ENCODE data around the gene RYR1. TPM values are rescaled to one million over a fixed set of nuclear protein-coding genes. Genes with fewer than 3 reads are reported as not detected.
"Not testable (repeated sequence)": the region's sequence is repeated elsewhere in the genome, so short reads cannot be mapped to it uniquely, and the experiment has no call there.

Gene RYR1
- polyA plus RNA-seq, 3 donors: 0.76 to 2.1 (median 2.1) TPM

DNA sequence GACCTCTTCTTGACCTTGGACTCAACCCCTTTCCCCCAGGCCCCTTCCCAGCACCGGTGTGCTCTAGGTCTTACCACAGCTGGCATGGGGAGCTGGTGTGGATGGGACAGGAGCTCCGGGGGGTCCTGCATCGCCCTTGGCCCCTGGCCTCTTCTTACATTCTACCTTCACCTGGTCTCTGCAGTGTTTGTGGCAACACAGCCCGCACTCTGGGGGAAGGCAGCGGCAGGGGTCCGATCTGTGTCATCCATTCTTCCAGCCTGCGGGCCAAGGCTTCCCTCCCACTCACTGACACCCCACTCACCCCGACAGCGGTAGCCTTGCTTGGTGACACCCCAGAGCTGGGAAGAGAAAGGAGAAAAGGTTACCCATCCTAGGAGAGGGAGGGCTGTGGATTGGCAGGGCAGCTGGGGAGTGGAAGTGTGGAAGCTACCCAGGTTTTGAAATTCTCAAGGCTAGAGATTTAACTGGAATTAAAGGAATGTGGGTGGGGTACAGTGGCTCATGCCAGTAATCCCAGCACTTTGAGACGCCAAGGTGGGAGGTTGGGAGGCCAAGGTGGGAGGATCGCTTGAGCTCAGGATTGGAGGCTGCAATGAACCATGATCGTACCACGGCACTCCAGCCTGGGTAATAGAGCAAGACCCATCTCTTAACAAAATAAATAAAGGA, 22.3 kb upstream of the RYR1 start:
- Histone ChIP-seq H3K27ac (ENCODE audit: low read depth in 1 of 2, low read length in 2 of 2) (peak overlapping the region; percentile 9 to 68), H3K27me3 (ENCODE audit: control insufficient read depth in 2 of 2, insufficient read depth in 2 of 2, low read length in 2 of 2) (no peaks in the 10 kb centered on the region), H3K9me3 (replicated peaks in 1 of 2; ENCODE audit: control insufficient read depth in 1 of 2, insufficient read depth in 1 of 2, low read length in 2 of 2) (no peaks in the 10 kb centered on the region), H2AFZ (ENCODE audit: insufficient read depth, low read depth, low read length, poor library complexity, severe bottlenecking) (no peak overlapping the region), H3K4me2 (replicated peaks; ENCODE audit: extremely low read depth, low read length, poor library complexity, severe bottlenecking) (no peak overlapping the region), H4K20me1 (ENCODE audit: insufficient read depth, low read length) (peaks cover 38% of the 10 kb centered on the region), H3K9ac (ENCODE audit: insufficient read depth, low read length, poor library complexity, severe bottlenecking) (no peak overlapping the region), H3K4me1 (ENCODE audit: control insufficient read depth in 1 of 2, insufficient read depth in 2 of 2, low read length in 2 of 2) (peaks cover 4 to 8% of the 10 kb centered on the region in 2 donors), H3K79me2 (ENCODE audit: insufficient read depth, low read length) (no peaks in the 10 kb centered on the region), H3K36me3 (replicated peaks in 1 of 2; ENCODE audit: control insufficient read depth in 1 of 2, insufficient read depth in 2 of 2, low read length in 2 of 2) (peaks cover 69 to 87% of the 10 kb centered on the region in 2 donors), H3K4me3 (replicated peaks in 1 of 3; ENCODE audit: low read depth in 2 of 3, low read length in 3 of 3) (no peak overlapping the region)
- peaks cover 0 to 4% (median 0%) of the 10 kb centered on the region in 7 donors for H3K9me3 Mint-ChIP-seq
- intact Hi-C loops (cut with micrococcal nuclease): no loop called here
- H3K27me3 Mint-ChIP-seq (ENCODE audit: low read depth in 3 of 3): peaks cover 0 to 3% (median 0%) of the 10 kb centered on the region in 3 donors
- H3K27ac Mint-ChIP-seq: peak overlapping the region in 4 of 7 donors; percentile 38 to 82 (median 48)
- peaks cover 68 to 89% of the 10 kb centered on the region in 2 donors for H3K36me3 Mint-ChIP-seq
- TF ChIP-seq, protein P1, sequence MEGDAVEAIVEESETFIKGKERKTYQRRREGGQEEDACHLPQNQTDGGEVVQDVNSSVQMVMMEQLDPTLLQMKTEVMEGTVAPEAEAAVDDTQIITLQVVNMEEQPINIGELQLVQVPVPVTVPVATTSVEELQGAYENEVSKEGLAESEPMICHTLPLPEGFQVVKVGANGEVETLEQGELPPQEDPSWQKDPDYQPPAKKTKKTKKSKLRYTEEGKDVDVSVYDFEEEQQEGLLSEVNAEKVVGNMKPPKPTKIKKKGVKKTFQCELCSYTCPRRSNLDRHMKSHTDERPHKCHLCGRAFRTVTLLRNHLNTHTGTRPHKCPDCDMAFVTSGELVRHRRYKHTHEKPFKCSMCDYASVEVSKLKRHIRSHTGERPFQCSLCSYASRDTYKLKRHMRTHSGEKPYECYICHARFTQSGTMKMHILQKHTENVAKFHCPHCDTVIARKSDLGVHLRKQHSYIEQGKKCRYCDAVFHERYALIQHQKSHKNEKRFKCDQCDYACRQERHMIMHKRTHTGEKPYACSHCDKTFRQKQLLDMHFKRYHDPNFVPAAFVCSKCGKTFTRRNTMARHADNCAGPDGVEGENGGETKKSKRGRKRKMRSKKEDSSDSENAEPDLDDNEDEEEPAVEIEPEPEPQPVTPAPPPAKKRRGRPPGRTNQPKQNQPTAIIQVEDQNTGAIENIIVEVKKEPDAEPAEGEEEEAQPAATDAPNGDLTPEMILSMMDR (IDR thresholded peaks at IDR 0.05): no peak
- no peak overlapping the region for H3K4me3 Mint-ChIP-seq
- H3K4me1 Mint-ChIP-seq: peaks cover 11% of the 10 kb centered on the region
- 100% methylated on average over 1 of the region's 13 CpGs for WGBS (ENCODE audit: insufficient coverage)
- no peak for DNase-seq

DNA sequence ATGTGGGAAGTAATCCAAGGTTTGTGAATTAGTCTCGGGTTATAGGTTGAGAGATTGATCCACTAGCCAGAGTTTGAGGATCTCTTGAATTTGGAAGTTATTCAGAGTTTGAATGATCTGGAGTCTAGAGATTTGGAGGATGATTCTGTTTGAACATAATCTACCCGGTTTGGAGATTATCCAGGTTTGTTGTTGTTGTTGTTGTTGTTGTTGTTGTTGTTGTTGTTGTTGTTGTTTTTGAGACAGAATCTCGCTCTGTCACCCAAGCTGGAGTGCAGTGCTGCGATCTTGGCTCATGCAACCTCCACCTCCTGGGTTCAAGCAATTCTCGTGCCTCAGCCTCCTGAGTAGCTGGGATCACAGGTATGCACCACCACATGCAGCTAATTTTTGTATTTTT, 21.6 kb upstream of the RYR1 start:
- H3K9me3 ChIP-seq (replicated peaks in 1 of 2; ENCODE audit: control insufficient read depth in 1 of 2, insufficient read depth in 1 of 2, low read length in 2 of 2); H3K9me3 Mint-ChIP-seq; H3K27me3 ChIP-seq (ENCODE audit: control insufficient read depth in 2 of 2, insufficient read depth in 2 of 2, low read length in 2 of 2); H3K4me2 ChIP-seq (replicated peaks; ENCODE audit: extremely low read depth, low read length, poor library complexity, severe bottlenecking); H3K9ac ChIP-seq (ENCODE audit: insufficient read depth, low read length, poor library complexity, severe bottlenecking); H3K79me2 ChIP-seq (ENCODE audit: insufficient read depth, low read length); H3K27ac ChIP-seq (ENCODE audit: low read depth in 1 of 2, low read length in 2 of 2); H3K4me3 Mint-ChIP-seq; DNase-seq; H3K4me3 ChIP-seq (replicated peaks in 1 of 3; ENCODE audit: low read depth in 2 of 3, low read length in 3 of 3); H3K27me3 Mint-ChIP-seq (ENCODE audit: low read depth in 3 of 3); H3K27ac Mint-ChIP-seq; H2AFZ ChIP-seq (ENCODE audit: insufficient read depth, low read depth, low read length, poor library complexity, severe bottlenecking); intact Hi-C loops (cut with micrococcal nuclease): not testable (repeated sequence)
- peaks cover 71 to 88% of the 10 kb centered on the region in 2 donors for H3K36me3 Mint-ChIP-seq
- peaks cover 4 to 11% of the 10 kb centered on the region in 2 donors for H3K4me1 ChIP-seq (ENCODE audit: control insufficient read depth in 1 of 2, insufficient read depth in 2 of 2, low read length in 2 of 2)
- H4K20me1 ChIP-seq (ENCODE audit: insufficient read depth, low read length): peaks cover 38% of the 10 kb centered on the region
- WGBS (ENCODE audit: insufficient coverage): 93% methylated on average over 5 of the region's 5 CpGs
- H3K4me1 Mint-ChIP-seq: peaks cover 15% of the 10 kb centered on the region
- H3K36me3 ChIP-seq (replicated peaks in 1 of 2; ENCODE audit: control insufficient read depth in 1 of 2, insufficient read depth in 2 of 2, low read length in 2 of 2): peaks cover 70 to 88% of the 10 kb centered on the region in 2 donors
